Mononuclear cell (primary cell): ENCODE results near the gene SF3A2. TPM values are rescaled to one million over a fixed set of nuclear protein-coding genes. Genes with fewer than 3 reads are reported as not detected.
A peak's percentile ranks its signal among the peaks of the same experiment; 100 is the strongest.

ENCODE experiments used
- H3K27me3 ChIP-seq: 2 replicates; pipeline ENCODE4 v1.6.0; 2011; ENCODE audit warnings: low read length, control low read depth; ENCODE audit not compliant: insufficient read depth
- H3K4me1 ChIP-seq: 2 replicates; pipeline ENCODE4 v1.5.1; 2011; ENCODE audit warnings: mild to moderate bottlenecking, low read length, control low read depth; ENCODE audit not compliant: insufficient read depth
- H3K4me3 ChIP-seq: 2 replicates; pipeline ENCODE4 v1.5.1; 2011; ENCODE audit warnings: mild to moderate bottlenecking, low read length, moderate library complexity
- H3K9me3 ChIP-seq: 2 replicates; pipeline ENCODE4 v1.5.1; 2011; ENCODE audit warnings: low read depth, mild to moderate bottlenecking, control low read depth, low read length
- total RNA-seq: library from RNA; depleted of rRNA; stranded (reverse); fragments of >200 nt; gene quantifications from one replicate; pipeline ENCODE4 v1.2.3, GENCODE V29; 2012

Gene SF3A2
- total RNA-seq, 1 donor: 68.1 TPM

DNA sequence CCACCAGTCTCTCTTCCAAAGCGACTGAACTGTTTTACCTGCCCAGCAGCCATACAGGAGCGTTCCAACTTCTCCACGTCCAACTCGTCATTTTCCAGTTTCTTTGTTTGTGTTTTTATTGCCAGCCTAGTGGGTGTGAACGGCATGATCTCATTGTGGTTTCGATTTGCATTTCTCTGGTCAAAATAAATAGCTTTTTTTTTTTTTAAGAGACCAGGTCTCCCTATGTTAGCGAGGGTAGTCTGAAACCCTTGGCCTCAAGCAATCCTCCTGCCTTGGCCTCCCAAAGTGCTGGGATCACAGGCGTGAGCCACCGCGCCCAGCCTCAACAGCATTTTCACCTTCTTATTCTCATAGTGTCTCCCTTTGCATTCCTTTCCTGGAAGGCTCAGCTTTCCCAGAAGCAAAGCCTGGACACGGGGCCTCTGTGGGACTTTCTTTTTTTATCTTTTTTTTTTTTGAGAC, 23.7 kb downstream of the SF3A2 start:
- no peaks in the 10 kb centered on the region for H3K9me3 ChIP-seq
- H3K27me3 ChIP-seq: no peaks in the 10 kb centered on the region
- peaks cover 69% of the 10 kb centered on the region for H3K4me1 ChIP-seq
- H3K4me3 ChIP-seq: no peak overlapping the region

DNA sequence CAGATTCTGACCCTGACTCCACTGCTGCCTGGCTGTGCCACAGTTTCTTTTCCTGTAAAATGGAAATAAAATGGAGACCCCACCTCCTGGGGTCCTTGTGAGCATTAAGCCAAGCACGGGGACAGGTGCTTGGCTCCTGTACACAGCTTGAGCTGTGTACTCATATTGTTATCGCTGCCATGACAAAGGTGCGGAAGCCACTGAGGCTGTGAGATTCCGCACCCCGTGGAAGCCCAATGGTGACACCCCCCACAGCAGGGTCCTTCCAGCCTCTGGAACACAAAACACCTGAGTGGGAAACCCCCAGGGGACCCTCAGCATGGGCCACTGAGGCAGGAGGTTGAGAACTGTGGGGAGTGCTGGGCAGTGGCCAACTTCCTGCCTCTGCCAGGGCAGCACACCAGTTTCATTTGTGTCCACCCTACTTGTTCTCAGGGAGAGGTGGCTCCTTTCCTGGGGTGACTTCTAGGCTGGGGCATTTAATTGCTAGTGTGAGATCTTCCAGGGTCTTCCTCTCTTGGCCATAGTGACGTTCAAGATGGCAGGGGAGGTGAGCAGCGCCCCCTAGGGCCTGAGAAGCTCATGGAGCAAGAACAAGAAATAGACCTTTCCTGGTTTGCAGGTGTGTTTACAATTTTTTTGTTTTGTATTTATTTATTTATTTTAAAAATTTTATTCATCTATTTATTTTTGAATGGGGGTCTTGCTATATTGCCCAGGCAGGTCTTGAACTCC, 25.0 kb downstream of the SF3A2 start:
- Histone ChIP-seq H3K4me1 (peaks cover 81% of the 10 kb centered on the region), H3K9me3 (no peaks in the 10 kb centered on the region), H3K27me3 (no peaks in the 10 kb centered on the region), H3K4me3 (no peak overlapping the region)

DNA sequence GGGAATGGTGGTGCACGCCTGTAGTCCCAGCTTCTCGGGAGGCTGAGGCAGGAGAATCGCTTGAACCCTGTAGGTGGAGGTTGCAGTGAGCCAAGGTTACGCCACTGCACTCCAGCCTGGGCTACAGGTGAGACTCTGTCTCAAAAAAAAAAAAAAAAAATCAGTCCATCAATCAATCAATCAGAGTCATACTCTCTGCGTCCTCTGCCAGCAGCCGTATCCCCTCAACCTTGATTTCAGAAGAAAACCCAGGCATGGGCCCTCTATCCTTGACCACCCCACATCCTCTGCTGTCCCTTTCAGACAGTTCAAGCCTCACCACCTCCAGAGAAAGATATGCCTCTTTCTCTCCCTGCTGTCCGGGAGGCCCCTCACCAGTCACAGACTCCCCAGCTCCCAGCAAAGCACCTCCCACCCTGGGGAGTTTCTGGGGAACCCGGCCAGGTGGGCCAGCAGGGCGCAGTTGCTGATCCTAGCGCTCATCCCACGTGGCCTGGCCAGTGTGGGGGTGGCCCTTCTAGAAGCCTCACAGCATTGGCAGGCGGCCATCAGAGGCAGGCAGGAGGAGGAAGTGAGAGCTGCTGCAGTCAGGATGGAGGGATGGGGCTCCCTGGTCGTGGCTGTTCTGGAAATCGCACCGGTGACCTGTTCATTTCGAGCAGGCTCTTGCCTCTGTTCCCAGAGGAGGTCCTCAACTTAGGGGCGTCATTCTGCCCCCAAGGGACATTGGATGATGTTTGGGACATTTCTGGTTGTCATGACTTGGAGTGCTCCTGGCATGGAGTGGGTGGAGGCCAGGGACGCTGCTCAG, 29.8 kb downstream of the SF3A2 start:
- no peaks in the 10 kb centered on the region for H3K9me3 ChIP-seq
- peaks cover 70% of the 10 kb centered on the region for H3K4me1 ChIP-seq
- H3K4me3 ChIP-seq: no peak overlapping the region
- H3K27me3 ChIP-seq: no peaks in the 10 kb centered on the region

DNA sequence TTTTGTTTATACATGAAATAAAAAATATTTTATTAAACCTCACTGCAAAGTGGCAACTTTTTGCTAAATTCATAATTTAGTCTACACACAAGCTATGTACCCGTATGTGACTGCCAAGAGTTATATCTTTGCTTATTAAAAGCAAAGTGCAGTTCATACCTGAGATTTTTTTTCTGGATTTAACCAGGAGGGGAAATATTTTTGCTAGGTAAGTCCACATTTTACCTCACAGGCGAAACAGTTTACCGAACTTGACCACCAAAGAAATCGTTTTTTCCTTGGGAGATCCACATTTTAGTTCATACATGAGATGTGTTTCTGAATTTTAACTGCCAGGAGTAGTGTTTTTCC, 31.8 kb downstream of the SF3A2 start:
- H3K4me3 ChIP-seq: peak overlapping the region; percentile 100
- no peaks in the 10 kb centered on the region for H3K27me3 ChIP-seq
- peaks cover 77% of the 10 kb centered on the region for H3K4me1 ChIP-seq
- H3K9me3 ChIP-seq: no peaks in the 10 kb centered on the region

DNA sequence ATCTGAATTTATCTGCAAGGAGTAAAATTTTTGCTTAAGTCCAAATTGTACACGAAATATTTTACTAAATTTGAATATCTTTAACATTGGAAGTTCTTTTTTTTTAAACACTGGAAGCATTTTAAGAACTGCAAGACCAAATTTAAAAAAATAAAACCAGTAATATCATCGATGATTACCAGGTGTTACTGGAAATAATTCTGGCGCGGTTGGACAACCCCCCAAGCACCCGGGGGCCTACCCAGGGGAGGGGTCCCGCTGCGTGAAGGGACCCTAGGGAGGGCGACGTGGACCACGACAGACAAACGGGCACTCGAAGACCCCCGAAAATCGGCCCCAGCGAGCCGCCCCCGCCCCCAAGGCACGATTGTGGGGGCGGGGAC, 32.2 kb downstream of the SF3A2 start:
- H3K4me3 ChIP-seq: peak overlapping the region; percentile 100
- peaks cover 77% of the 10 kb centered on the region for H3K4me1 ChIP-seq
- no peaks in the 10 kb centered on the region for H3K9me3 ChIP-seq
- no peaks in the 10 kb centered on the region for H3K27me3 ChIP-seq

DNA sequence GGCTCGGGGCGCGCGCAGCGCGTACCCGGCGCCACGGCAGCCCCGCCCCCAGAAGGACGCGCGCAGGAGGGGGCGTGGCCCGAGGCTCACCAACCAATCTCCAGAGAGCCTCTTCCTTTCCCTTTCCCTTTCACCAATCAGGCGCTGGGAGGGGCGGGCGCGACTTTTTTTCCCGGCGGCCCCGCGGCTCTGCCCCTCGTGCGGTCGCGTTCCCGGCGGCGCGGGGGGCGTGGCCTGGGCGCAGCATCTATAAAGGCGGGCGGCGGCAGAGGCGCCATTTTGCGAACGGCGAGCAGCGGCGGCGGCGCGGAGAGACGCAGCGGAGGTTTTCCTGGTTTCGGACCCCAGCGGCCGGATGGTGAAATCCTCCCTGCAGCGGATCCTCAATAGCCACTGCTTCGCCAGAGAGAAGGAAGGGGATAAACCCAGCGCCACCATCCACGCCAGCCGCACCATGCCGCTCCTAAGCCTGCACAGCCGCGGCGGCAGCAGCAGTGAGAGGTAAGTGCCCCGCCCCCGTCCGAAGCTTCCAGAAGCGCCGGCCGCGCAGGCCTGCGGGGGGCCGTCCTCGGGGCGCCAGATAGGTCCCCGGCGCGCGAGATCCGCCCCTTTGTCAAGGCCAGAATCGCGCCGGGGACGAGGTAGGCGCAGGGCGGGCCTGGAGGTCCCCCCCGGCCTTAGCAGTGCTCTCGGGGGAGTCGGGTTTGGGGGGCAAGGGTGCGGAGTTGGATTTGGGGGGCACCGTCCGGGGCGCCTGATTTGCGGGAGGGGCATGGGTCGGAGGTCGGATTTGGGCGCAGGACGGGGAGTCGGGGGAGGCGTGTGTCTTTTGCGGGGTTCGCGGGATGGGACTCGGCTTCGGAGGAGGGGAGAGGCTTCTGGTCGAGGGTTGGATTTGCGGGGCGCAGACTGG, 32.9 kb downstream of the SF3A2 start:
- H3K4me1 ChIP-seq: peaks cover 78% of the 10 kb centered on the region
- H3K9me3 ChIP-seq: no peaks in the 10 kb centered on the region
- no peaks in the 10 kb centered on the region for H3K27me3 ChIP-seq
- peak overlapping the region; percentile 100 for H3K4me3 ChIP-seq

DNA sequence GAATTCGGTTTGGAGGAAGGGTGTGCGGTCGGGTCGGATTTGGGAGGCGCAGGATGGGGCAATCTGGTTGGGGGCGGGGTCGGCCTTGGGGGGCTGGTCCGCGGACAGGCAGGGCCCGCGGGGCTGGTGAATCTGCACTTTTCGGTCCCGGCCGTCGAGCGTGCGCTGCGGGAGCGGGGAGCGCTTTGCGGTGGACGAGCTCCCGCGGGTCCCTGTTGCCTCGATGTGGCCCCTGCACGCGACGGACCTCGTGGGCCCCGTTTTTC, 33.5 kb downstream of the SF3A2 start:
- Histone ChIP-seq H3K4me1 (peaks cover 78% of the 10 kb centered on the region), H3K9me3 (no peaks in the 10 kb centered on the region), H3K4me3 (peak overlapping the region; percentile 100), H3K27me3 (no peaks in the 10 kb centered on the region)

DNA sequence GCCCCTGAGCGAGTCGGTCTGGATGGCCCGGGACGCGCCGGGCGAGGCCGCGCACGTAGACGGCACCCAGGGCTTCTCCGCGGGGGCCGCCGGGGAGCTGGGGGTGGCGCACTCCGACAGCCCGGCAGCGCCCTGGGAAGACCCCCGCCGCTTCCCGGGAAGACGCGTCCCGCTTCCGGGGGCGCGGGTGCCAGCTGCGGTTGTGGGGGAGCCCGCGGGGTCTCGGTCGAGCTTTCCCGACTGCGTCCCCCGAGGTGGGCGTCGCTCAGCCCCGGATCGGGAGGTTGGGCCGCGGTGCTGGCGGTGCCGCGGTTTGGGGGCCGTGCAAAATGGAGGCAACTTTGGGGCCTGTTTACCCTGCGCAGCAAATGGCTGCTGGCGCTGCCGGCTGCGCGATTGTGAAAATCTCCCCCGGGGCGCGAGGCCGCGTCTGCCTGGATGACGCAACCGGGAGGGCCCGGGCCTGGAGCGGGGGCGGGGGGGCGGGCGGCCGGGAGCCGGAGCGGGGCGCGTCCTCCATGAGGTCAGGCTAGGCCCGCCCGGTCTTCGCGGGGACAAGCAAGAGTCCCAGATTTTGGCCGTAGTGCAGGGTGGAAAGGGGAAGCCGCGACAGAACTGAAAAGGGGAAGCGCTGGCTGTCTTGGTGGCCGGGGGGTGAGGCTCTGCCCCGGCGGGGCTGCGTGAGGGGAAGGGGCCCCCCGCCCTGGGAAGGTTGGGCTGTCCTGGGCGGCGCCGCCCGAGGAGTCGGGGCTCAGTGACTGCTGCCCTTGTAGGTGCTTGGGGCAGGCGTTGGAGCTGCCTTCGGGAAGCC, 34.0 kb downstream of the SF3A2 start:
- Histone ChIP-seq H3K9me3 (no peaks in the 10 kb centered on the region), H3K27me3 (no peaks in the 10 kb centered on the region), H3K4me1 (peaks cover 78% of the 10 kb centered on the region), H3K4me3 (peak overlapping the region; percentile 100)

DNA sequence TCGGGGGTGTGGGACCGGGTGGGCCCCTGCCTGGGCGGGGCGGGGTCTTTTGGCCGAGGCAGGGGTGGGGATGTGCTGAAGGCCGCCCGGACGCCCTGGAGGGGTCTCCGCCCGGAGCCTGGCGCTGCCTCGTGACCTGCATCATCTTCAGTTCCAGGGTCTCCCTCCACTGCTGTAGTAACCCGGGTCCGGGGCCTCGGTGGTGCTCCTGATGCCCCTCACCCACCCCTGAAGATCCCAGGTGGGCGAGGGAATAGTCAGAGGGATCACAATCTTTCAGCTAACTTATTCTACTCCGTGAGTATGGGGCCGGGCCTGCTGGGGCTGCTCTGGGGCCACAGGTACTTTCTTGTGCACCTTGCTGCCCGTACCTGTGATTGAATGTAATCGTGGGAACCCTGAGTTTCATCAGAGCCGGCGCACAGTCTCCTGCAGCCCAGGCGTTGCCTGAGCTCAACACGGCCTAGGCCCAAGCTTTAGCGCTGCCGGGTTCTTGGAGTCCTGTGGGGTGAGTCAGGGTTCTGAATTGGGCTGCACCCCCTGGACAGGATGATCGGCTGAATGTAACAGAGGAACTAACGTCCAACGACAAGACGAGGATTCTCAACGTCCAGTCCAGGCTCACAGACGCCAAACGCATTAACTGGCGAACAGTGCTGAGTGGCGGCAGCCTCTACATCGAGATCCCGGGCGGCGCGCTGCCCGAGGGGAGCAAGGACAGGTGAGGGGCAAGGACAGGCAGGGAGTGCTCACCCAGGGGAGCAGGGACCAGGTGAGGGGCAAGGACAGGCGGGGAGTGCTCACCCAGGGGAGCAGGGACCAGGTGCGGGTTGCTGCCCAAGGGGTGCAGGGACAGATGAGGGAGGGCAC, 34.8 kb downstream of the SF3A2 start:
- H3K4me3 ChIP-seq: peak overlapping the region; percentile 100
- peaks cover 69% of the 10 kb centered on the region for H3K4me1 ChIP-seq

DNA sequence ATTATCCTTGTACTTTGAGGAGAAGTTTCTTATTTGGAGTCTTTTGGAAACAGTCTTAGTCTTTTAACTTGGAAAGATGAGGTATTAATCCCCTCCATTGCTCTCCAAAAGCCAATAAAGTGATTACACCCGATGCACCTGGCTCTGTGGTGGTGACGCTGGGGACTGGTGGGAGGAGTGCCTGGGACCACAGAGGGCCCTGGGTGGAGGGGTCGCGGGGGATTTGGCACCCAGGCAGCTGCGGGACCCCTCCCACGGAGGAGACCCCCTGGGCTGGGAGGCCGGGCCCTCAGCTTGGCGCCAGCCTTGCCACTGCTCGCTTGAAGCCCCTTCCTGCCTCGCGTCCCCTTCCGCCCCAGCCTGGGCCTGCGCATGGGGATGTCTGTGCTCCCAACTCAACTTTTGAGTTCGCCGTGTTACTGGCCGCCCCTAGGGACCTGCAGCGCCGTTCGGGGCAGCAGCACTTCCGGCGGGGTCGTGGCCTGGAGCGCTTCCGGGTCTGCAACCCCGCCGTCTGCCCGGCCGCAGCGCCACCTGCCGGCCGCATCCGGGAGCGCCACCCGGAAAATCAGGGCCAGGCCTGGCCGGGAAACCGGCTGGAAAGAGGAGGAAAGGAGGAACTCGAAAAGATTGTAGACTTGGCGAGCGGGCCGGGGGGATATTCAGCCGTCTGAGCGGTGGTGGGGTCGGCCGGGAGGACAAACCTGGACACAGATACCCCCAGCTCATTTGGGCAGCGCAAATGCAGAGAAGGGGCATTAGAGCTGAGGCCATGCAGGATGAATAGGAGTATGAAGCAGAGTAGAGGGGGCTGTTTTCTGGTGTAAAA, 36.9 kb downstream of the SF3A2 start:
- Histone ChIP-seq H3K9me3 (no peaks in the 10 kb centered on the region), H3K4me1 (peaks cover 48% of the 10 kb centered on the region), H3K27me3 (no peaks in the 10 kb centered on the region), H3K4me3 (peak overlapping the region; percentile 14)

More for the DNA sequence above, 34.8 kb downstream of the SF3A2 start:
- no peaks in the 10 kb centered on the region for H3K27me3 ChIP-seq
- no peaks in the 10 kb centered on the region for H3K9me3 ChIP-seq

DNA sequence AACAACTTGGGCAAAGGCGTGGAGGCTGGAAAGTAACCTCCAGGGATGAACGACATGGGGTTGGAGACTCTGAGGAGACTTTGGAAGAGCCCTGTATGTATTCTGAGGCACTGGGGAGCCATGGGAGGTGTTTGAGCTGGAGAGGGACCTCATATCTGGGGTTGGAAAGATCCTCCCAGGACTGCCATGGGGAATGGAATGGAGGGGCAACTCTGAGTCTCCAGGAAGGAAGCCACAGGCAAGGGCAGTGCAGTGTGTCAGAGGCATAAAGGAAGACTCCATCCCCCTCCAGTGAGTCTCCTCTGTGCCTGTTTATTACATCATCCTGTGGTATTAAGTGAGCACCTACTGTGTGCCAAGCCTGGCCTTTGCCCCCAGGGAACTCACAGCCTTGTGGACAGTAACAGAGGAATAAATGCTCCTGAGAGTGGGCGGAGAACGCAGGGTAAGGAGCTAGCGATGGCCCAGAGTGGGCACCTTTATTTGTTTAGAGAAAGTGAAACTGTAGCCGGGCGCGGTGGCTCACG, 37.6 kb downstream of the SF3A2 start:
- H3K9me3 ChIP-seq: no peaks in the 10 kb centered on the region
- no peak overlapping the region for H3K4me3 ChIP-seq
- H3K4me1 ChIP-seq: peaks cover 44% of the 10 kb centered on the region
- no peaks in the 10 kb centered on the region for H3K27me3 ChIP-seq

DNA sequence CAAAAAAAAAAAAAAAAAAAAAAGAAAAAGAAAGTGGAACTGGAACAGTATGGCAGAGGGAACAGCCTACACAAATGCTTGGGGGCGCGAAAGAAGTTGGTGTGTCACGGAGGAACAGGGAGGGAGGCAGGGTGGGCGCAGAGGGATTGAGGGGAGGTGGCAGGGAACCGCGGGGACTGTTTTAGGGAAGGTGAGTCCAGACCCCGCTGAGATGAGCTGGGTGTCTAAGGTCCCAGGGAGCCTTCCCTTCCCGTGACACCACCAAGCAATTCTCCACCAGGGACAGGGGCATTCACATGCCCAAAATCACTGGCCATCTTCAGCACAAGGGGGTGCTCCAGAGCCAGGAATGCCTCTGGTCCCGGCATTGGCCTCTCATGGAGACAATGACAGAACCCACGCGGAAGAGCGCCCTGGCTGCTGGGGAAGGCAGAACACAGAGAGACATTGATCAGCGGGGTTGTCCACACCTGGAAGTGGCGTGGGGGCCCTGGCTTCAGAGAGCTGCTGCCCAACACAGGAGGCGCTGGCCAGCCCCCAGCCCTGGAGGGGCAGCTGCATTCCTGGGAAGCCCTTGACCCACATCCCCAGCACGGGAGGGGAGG, 38.4 kb downstream of the SF3A2 start:
- no peaks in the 10 kb centered on the region for H3K9me3 ChIP-seq
- no peak overlapping the region for H3K4me3 ChIP-seq
- H3K27me3 ChIP-seq: no peaks in the 10 kb centered on the region
- H3K4me1 ChIP-seq: peaks cover 46% of the 10 kb centered on the region
